Activated CD8-positive, alpha-beta T cell treated with anti-CD3 and anti-CD28 coated beads for 36 hours (primary cell): ENCODE results near the gene IGF2R. TPM values are rescaled to one million over a fixed set of nuclear protein-coding genes. Genes with fewer than 3 reads are reported as not detected.

Experiments used
- ATAC-seq: fragments of 200-7000 bp; cut with Tn5 transposase; one replicate; pipeline ENCODE4 v1.10.0; 2021; ENCODE audit warnings: mild to moderate bottlenecking, moderate library complexity
- CTCF ChIA-PET: fragments of 350-600 bp; sonication (Branson Sonifier 250); formaldehyde crosslinking; loops from one replicate; lab custom pipeline; 2021; ENCODE audit warnings: antibody characterized with exemption; lab: Charles Lee
- POLR2A ChIA-PET: fragments of 350-600 bp; sonication (Branson Sonifier 250); formaldehyde crosslinking; loops from one replicate; lab custom pipeline; 2021; ENCODE audit warnings: antibody characterized with exemption; lab: Charles Lee
- DNase-seq: peaks from one replicate; pipeline ENCODE4 v3.0.0-alpha.2; 2020
- H3K27ac Mint-ChIP-seq: one replicate; pipeline ENCODE4 v1.8.0; 2021; ENCODE audit warnings: mild to moderate bottlenecking, mixed read lengths
- H3K27me3 Mint-ChIP-seq: one replicate; pipeline ENCODE4 v1.8.0; 2021; ENCODE audit warnings: mixed read lengths
- H3K36me3 Mint-ChIP-seq: one replicate; pipeline ENCODE4 v1.8.0; 2021; ENCODE audit warnings: low read depth, mixed read lengths
- H3K4me1 Mint-ChIP-seq: one replicate; pipeline ENCODE4 v1.8.0; 2021; ENCODE audit warnings: low read depth, mixed read lengths
- H3K4me3 Mint-ChIP-seq: one replicate; pipeline ENCODE4 v1.8.0; 2021; ENCODE audit warnings: mild to moderate bottlenecking, moderate library complexity, mixed read lengths
- H3K9me3 Mint-ChIP-seq: one replicate; pipeline ENCODE4 v1.8.0; 2021; ENCODE audit warnings: mixed read lengths
- CTCF ChIP-seq: fragments of 200-600 bp; IDR thresholded peaks from one replicate; pipeline ENCODE4 v1.8.0; 2022; ENCODE audit warnings: antibody characterized with exemption, mild to moderate bottlenecking
- intact Hi-C: fragments of 100-400 bp; cut with micrococcal nuclease; formaldehyde crosslinking; loops from one replicate; pipeline ENCODE4 v1.10.0; 2022
- total RNA-seq, 2 experiments: library from RNA; stranded (reverse); gene quantifications; one replicate each; pipeline ENCODE4 v1.2.3, GENCODE V29; 2021

The IGF2R gene
- total RNA-seq, 2 experiments from 2014 or later: 81.7 to 82.4 TPM

GRCh38 chr6:159943101-159943632 is 25.7 kb upstream of the IGF2R start:
- ATAC-seq: no peak
- POLR2A ChIA-PET: no interaction called here

GRCh38 chr6:159943968-159944598 is 24.8 kb upstream of the IGF2R start:
- Mint-ChIP-seq H3K36me3 (no peaks in the 10 kb centered on the region), H3K27ac (no peak overlapping the region), H3K4me3 (no peak overlapping the region), H3K4me1 (peaks cover 5% of the 10 kb centered on the region), H3K27me3 (no peaks in the 10 kb centered on the region), H3K9me3 (peaks cover 9% of the 10 kb centered on the region)
- DNase-seq (no peak), ATAC-seq (no peak)
- POLR2A ChIA-PET: no interaction called here
- intact Hi-C loops: loop anchor here (5.0 to 10.0 kb wide), 2 partner anchors 82 to 249 kb away; partner anchors contain the start of gene SOD2
- CTCF ChIA-PET: interaction anchor here (0.8 to 1.6 kb wide), 2 partner anchors 9 to 24 kb away, joined by 3 to 4 read pairs; no protein-coding TSS in a partner anchor
- TF ChIP-seq CTCF: no peak

More at GRCh38 chr6:159943101-159943632, 25.7 kb upstream of the IGF2R start:
- Mint-ChIP-seq H3K27me3 (no peaks in the 10 kb centered on the region), H3K27ac (no peak overlapping the region), H3K36me3 (no peaks in the 10 kb centered on the region), H3K9me3 (peaks cover 9% of the 10 kb centered on the region), H3K4me1 (peaks cover 5% of the 10 kb centered on the region), H3K4me3 (no peak overlapping the region)
- intact Hi-C loops: loop anchor here (5.0 to 10.0 kb wide), 2 partner anchors 81 to 248 kb away; partner anchors contain the start of gene SOD2
- no peak for TF ChIP-seq CTCF
- CTCF ChIA-PET: interaction anchor here (0.6 to 1.2 kb wide), 4 partner anchors 25 to 590 kb away, joined by 3 to 4 read pairs (median 3); no protein-coding TSS in a partner anchor
- DNase-seq: no peak

- POLR2A ChIA-PET: no interaction called here
- DNase-seq (no peak), ATAC-seq (no peak)
- Mint-ChIP-seq H3K27ac (no peak overlapping the region), H3K4me3 (no peak overlapping the region), H3K36me3 (no peaks in the 10 kb centered on the region), H3K27me3 (no peaks in the 10 kb centered on the region), H3K9me3 (peaks cover 9% of the 10 kb centered on the region), H3K4me1 (peaks cover 5% of the 10 kb centered on the region)
- CTCF ChIA-PET: no interaction called here
- intact Hi-C loops: loop anchor here (10.0 kb wide), 1 partner anchor 251 kb away; the partner anchor contains the start of gene SOD2
- TF ChIP-seq CTCF: no peak
Observed at GRCh38 chr6:159945801-159946392, 23.0 kb upstream of the IGF2R start.

- Mint-ChIP-seq H3K27ac (no peak overlapping the region), H3K36me3 (no peaks in the 10 kb centered on the region), H3K27me3 (no peaks in the 10 kb centered on the region), H3K4me3 (no peak overlapping the region), H3K4me1 (no peaks in the 10 kb centered on the region), H3K9me3 (peaks cover 9% of the 10 kb centered on the region)
- no peak for TF ChIP-seq CTCF
- CTCF ChIA-PET: no interaction called here
- ATAC-seq (no peak), DNase-seq (no peak)
- intact Hi-C loops: loop anchor here (10.0 kb wide), 1 partner anchor 252 kb away; the partner anchor contains the start of gene SOD2
- POLR2A ChIA-PET: no interaction called here
Observed at GRCh38 chr6:159946912-159947311, 22.0 kb upstream of the IGF2R start.
